HepG2 (cell line): ENCODE results near the gene PPIP5K2. TPM values are rescaled to one million over a fixed set of nuclear protein-coding genes. Genes with fewer than 3 reads are reported as not detected.

Source experiments
- FOXA1 ChIP-seq, 2 experiments: fragments of 450-650 bp in 1 of 2; sonication (generic) in 1 of 2; formaldehyde crosslinking in 1 of 2; IDR thresholded peaks; 2 replicates each; pipeline versions ENCODE4 v1.4.0 to v1.6.1; 2016 to 2020; ENCODE audit warnings: missing genetic modification reagents in 1 of 2
- RFX1 ChIP-seq: fragments of 450-650 bp; IDR thresholded peaks from 2 replicates; pipeline ENCODE4 v1.6.1; 2017
- polyA plus RNA-seq, 8 experiments: library from polyadenylated mRNA; depleted of rRNA in 3 of 8; stranded (reverse) in 7 of 8; unstranded in 1 of 8; fragments of >200 nt; fragmentation: Illumina TruSeq in 4 of 8; extraction: Trizol in 4 of 8; gene quantifications; 2 replicates each; pipeline versions ENCODE4 v1.2.1 to v1.2.3, GENCODE V29; 2011 to 2016; ENCODE audit warnings: low read depth in 4 of 8, missing spikeins in 1 of 8, mixed read lengths in 1 of 8; ENCODE audit not compliant: insufficient read depth in 1 of 8
- total RNA-seq, 5 experiments: library from RNA; depleted of rRNA; stranded (reverse); fragments of >200 nt; fragmentation: Illumina TruSeq; extraction: Trizol; gene quantifications; 2 replicates each; pipeline ENCODE4 v1.2.3, GENCODE V29; 2016; ENCODE audit warnings: low read depth in 1 of 5
- TF ChIP-seq, protein P1 (sequence below): sonication (generic); formaldehyde crosslinking; IDR thresholded peaks from 2 replicates; pipeline ENCODE4 v1.8.0; 2022; ENCODE audit warnings: low read depth, missing genetic modification reagents
- TF ChIP-seq, protein P2 (sequence below): sonication (generic); formaldehyde crosslinking; IDR thresholded peaks from 2 replicates; pipeline ENCODE4 v1.5.1; 2020; ENCODE audit warnings: mild to moderate bottlenecking, moderate library complexity, missing genetic modification reagents
- TF ChIP-seq, protein P3 (sequence below): IDR thresholded peaks from 2 replicates; pipeline ENCODE4 v1.4.0; 2020; ENCODE audit warnings: mild to moderate bottlenecking, missing genetic modification reagents
- TF ChIP-seq, protein P4 (sequence below): sonication (generic); formaldehyde crosslinking; IDR thresholded peaks from 2 replicates; pipeline ENCODE4 v1.4.0; 2020; ENCODE audit warnings: low read depth, missing genetic modification reagents

Gene PPIP5K2
- total and polyA plus RNA-seq, 2 of the 13 experiments (the other 11 are each of a cell fraction or from before 2014, with no cell fraction given), result 19.7 to 45.6 TPM

DNA sequence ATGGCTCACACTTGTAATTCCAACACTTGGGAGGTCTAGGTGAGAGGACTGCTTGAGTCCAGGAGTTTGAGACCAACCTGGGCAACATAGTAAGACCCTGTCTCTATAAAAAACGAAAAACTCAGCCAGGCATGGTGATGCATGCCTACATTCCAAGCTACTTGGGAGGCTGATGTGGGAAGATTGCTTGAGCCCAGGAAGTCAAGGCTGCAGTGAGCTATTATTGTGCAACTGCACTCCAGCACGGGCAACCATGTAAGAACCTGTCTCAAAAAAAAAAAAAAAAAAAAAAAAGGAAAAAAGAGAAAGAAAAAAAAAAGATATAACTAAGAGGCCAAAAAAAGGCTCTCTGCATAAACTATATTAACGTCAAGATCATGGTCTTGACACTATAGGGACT is 27.4 kb upstream of the PPIP5K2 start (continued):
- TF ChIP-seq, protein P1, sequence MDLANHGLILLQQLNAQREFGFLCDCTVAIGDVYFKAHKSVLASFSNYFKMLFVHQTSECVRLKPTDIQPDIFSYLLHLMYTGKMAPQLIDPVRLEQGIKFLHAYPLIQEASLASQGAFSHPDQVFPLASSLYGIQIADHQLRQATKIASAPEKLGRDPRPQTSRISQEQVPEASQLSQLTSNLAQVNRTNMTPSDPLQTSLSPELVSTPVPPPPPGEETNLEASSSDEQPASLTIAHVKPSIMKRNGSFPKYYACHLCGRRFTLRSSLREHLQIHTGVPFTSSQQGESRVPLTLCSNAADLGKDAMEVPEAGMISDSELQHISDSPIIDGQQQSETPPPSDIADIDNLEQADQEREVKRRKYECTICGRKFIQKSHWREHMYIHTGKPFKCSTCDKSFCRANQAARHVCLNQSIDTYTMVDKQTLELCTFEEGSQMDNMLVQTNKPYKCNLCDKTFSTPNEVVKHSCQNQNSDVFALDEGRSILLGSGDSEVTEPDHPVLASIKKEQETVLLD (CRISPR knock-in tag), result no peak
- TF ChIP-seq, protein P2, sequence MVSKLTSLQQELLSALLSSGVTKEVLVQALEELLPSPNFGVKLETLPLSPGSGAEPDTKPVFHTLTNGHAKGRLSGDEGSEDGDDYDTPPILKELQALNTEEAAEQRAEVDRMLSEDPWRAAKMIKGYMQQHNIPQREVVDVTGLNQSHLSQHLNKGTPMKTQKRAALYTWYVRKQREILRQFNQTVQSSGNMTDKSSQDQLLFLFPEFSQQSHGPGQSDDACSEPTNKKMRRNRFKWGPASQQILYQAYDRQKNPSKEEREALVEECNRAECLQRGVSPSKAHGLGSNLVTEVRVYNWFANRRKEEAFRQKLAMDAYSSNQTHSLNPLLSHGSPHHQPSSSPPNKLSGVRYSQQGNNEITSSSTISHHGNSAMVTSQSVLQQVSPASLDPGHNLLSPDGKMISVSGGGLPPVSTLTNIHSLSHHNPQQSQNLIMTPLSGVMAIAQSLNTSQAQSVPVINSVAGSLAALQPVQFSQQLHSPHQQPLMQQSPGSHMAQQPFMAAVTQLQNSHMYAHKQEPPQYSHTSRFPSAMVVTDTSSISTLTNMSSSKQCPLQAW (CRISPR knock-in tag), result no peak
- TF ChIP-seq, protein P3, sequence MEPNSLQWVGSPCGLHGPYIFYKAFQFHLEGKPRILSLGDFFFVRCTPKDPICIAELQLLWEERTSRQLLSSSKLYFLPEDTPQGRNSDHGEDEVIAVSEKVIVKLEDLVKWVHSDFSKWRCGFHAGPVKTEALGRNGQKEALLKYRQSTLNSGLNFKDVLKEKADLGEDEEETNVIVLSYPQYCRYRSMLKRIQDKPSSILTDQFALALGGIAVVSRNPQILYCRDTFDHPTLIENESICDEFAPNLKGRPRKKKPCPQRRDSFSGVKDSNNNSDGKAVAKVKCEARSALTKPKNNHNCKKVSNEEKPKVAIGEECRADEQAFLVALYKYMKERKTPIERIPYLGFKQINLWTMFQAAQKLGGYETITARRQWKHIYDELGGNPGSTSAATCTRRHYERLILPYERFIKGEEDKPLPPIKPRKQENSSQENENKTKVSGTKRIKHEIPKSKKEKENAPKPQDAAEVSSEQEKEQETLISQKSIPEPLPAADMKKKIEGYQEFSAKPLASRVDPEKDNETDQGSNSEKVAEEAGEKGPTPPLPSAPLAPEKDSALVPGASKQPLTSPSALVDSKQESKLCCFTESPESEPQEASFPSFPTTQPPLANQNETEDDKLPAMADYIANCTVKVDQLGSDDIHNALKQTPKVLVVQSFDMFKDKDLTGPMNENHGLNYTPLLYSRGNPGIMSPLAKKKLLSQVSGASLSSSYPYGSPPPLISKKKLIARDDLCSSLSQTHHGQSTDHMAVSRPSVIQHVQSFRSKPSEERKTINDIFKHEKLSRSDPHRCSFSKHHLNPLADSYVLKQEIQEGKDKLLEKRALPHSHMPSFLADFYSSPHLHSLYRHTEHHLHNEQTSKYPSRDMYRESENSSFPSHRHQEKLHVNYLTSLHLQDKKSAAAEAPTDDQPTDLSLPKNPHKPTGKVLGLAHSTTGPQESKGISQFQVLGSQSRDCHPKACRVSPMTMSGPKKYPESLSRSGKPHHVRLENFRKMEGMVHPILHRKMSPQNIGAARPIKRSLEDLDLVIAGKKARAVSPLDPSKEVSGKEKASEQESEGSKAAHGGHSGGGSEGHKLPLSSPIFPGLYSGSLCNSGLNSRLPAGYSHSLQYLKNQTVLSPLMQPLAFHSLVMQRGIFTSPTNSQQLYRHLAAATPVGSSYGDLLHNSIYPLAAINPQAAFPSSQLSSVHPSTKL (CRISPR knock-in tag), result no peak
- TF ChIP-seq RFX1, result no peak
- TF ChIP-seq, protein P4, sequence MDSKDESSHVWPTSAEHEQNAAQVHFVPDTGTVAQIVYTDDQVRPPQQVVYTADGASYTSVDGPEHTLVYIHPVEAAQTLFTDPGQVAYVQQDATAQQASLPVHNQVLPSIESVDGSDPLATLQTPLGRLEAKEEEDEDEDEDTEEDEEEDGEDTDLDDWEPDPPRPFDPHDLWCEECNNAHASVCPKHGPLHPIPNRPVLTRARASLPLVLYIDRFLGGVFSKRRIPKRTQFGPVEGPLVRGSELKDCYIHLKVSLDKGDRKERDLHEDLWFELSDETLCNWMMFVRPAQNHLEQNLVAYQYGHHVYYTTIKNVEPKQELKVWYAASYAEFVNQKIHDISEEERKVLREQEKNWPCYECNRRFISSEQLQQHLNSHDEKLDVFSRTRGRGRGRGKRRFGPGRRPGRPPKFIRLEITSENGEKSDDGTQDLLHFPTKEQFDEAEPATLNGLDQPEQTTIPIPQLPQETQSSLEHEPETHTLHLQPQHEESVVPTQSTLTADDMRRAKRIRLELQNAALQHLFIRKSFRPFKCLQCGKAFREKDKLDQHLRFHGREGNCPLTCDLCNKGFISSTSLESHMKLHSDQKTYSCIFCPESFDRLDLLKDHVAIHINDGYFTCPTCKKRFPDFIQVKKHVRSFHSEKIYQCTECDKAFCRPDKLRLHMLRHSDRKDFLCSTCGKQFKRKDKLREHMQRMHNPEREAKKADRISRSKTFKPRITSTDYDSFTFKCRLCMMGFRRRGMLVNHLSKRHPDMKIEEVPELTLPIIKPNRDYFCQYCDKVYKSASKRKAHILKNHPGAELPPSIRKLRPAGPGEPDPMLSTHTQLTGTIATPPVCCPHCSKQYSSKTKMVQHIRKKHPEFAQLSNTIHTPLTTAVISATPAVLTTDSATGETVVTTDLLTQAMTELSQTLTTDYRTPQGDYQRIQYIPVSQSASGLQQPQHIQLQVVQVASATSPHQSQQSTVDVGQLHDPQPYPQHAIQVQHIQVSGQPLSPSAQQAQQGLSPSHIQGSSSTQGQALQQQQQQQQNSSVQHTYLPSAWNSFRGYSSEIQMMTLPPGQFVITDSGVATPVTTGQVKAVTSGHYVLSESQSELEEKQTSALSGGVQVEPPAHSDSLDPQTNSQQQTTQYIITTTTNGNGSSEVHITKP (CRISPR knock-in tag), result no peak
- no peak for TF ChIP-seq FOXA1 (IDR thresholded peaks at IDR 0.05)
- no peak for TF ChIP-seq FOXA1 (CRISPR knock-in tag; IDR thresholded peaks at IDR 0.05)
